Measurements from ENCODE around the gene GPR132.

DNA sequence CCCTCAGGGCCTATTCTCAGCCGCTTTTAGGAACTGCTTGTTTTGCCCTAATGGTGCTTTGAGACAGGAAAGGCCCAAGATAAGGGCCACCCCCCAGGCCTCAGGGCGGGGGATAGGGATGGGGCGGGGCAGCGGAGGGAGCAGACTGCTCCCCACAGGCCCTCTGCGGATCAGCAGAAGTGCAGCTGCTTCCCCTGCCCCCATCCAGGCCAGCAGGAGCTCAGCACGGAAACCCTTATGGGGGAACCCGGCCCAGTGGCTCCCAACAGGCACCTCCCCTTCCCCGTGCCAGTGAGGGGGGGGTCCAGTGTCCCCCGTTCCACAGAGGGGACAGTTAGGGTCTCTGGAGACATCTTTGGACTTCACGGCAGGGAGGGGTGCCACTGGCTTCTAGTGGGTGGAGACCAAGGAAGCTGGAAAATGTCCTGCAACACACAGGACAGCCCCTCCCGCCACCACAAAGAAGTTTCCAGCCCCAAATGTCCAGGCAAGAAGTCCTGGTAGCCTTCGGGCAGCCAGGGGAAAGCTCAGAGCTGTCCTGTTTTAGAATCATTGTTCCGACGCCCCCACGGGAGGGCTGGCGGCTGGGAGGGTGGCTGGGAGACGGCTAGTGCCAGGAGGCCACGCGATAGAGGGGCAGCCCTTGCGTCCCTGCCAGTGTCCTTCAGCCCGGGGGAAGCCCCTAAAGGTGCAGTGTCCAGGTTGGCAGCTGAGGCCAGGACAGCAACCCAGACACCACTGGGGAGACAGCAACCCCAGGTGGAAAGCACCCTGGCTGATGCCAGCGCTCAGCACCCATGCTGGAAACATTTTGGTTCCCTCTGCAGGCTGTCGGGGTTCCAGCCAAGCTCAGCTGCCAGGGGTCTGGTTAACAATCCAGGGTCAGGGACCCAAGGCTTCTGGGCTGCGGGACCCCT is 10.4 kb upstream of the GPR132 start:
- TF ChIP-seq RAD21 (IDR thresholded peaks at IDR 0.05; ENCODE audit: low read depth) = no peak
- no peak for TF ChIP-seq NFIC (IDR thresholded peaks at IDR 0.05)
- TF ChIP-seq TAF1 (IDR thresholded peaks at IDR 0.05; ENCODE audit: low read depth) = no peak
- TF ChIP-seq USF1 (IDR thresholded peaks at IDR 0.05) = no peak
- no peak for TF ChIP-seq EP300 (IDR thresholded peaks at IDR 0.05; ENCODE audit: borderline replicate concordance)
- no peak for TF ChIP-seq ZBTB7A (IDR thresholded peaks at IDR 0.05; ENCODE audit: low read depth)
- TF ChIP-seq MAX (IDR thresholded peaks at IDR 0.05) = no peak
- no peak for TF ChIP-seq TCF12 (IDR thresholded peaks at IDR 0.05; ENCODE audit: low read depth)
- no peak for TF ChIP-seq FOXM1 (IDR thresholded peaks at IDR 0.05; ENCODE audit: borderline replicate concordance, low read depth)
